ENCODE measurements around the gene KIF2A.

The KIF2A gene

GRCh38 chr5:62275581-62275980 lies 30.4 kb upstream of the KIF2A start:
- Histone ChIP-seq H3K36me3 (ENCODE audit: control insufficient read depth in 2 of 2, insufficient read depth in 1 of 2, low read length in 2 of 2) (no peaks in the 10 kb centered on the region), H3K4me3 (ENCODE audit: low read depth, low read length) (no peak overlapping the region), H3K9me3 (ENCODE audit: control insufficient read depth, insufficient read depth, low read depth, low read length) (no peaks in the 10 kb centered on the region), H3K27ac (ENCODE audit: extremely low read depth, low read depth, low read length) (no peak overlapping the region), H3K4me1 (ENCODE audit: control insufficient read depth, insufficient read depth, low read length) (no peaks in the 10 kb centered on the region)
- CTCF ChIA-PET, result no interaction called here
- TF ChIP-seq ZBTB8A (tag by site-specific recombination; IDR thresholded peaks at IDR 0.05), result no peak
- TF ChIP-seq ZNF677 (tag by site-specific recombination; IDR thresholded peaks at IDR 0.05), result no peak
- no peak for TF ChIP-seq ZNF211 (tag by site-specific recombination; IDR thresholded peaks at IDR 0.05; ENCODE audit: low read depth)
- TF ChIP-seq SP7 (tag by site-specific recombination; IDR thresholded peaks at IDR 0.05), result no peak
- no peak for TF ChIP-seq ZBTB7A (tag by site-specific recombination; IDR thresholded peaks at IDR 0.05; ENCODE audit: low read depth)
- TF ChIP-seq ZNF184 (tag by site-specific recombination; IDR thresholded peaks at IDR 0.05), result no peak
- TF ChIP-seq ZFP37 (tag by site-specific recombination; IDR thresholded peaks at IDR 0.05), result no peak
- TF ChIP-seq ZNF423 (tag by site-specific recombination; IDR thresholded peaks at IDR 0.05), result no peak
- no peak for TF ChIP-seq SCRT2 (tag by site-specific recombination; IDR thresholded peaks at IDR 0.05)
- TF ChIP-seq ZNF704 (tag by site-specific recombination; IDR thresholded peaks at IDR 0.05), result no peak
- no peak for TF ChIP-seq ZNF558 (tag by site-specific recombination; IDR thresholded peaks at IDR 0.05)
- POLR2A ChIA-PET, result no interaction called here

GRCh38 chr5:62281411-62281810 lies 24.6 kb upstream of the KIF2A start:
- POLR2A ChIA-PET, result no interaction called here
- TF ChIP-seq ZNF248 (tag by site-specific recombination; IDR thresholded peaks at IDR 0.05) (no peak), SP7 (tag by site-specific recombination; IDR thresholded peaks at IDR 0.05) (0 out of 2 replicates have a peak, but pooled peaks have one; percentile 18), YY1 (tag by site-specific recombination; IDR thresholded peaks at IDR 0.05) (no peak)
- Histone ChIP-seq H3K4me3 (ENCODE audit: low read depth, low read length) (no peak overlapping the region), H3K4me1 (ENCODE audit: control insufficient read depth, insufficient read depth, low read length) (no peaks in the 10 kb centered on the region), H3K36me3 (ENCODE audit: control insufficient read depth in 2 of 2, insufficient read depth in 1 of 2, low read length in 2 of 2) (no peaks in the 10 kb centered on the region), H3K9me3 (ENCODE audit: control insufficient read depth, insufficient read depth, low read depth, low read length) (no peaks in the 10 kb centered on the region), H3K27ac (ENCODE audit: extremely low read depth, low read depth, low read length) (no peak overlapping the region)
- CTCF ChIA-PET, result interaction anchor here (0.6 kb wide), 1 partner anchor 11 kb away, joined by 3 read pairs; no protein-coding TSS in a partner anchor

- H3K27ac ChIP-seq (ENCODE audit: extremely low read depth, low read depth, low read length), result no peak overlapping the region
- no peaks in the 10 kb centered on the region for H3K9me3 ChIP-seq (ENCODE audit: control insufficient read depth, insufficient read depth, low read depth, low read length)
- no peaks in the 10 kb centered on the region for H3K36me3 ChIP-seq (ENCODE audit: control insufficient read depth in 2 of 2, insufficient read depth in 1 of 2, low read length in 2 of 2)
- TF ChIP-seq ELK4 (IDR thresholded peaks at IDR 0.05; ENCODE audit: borderline replicate concordance, low read depth, low read length), result no peak
- no peak for TF ChIP-seq ZNF449 (tag by site-specific recombination; IDR thresholded peaks at IDR 0.05)
- no peak for TF ChIP-seq REST (tag by site-specific recombination; IDR thresholded peaks at IDR 0.05)
- ChIA-PET CTCF (no interaction called here), POLR2A (no interaction called here)
- no peak overlapping the region for H3K4me3 ChIP-seq (ENCODE audit: low read depth, low read length)
- no peaks in the 10 kb centered on the region for H3K4me1 ChIP-seq (ENCODE audit: control insufficient read depth, insufficient read depth, low read length)
Observed at GRCh38 chr5:62282064-62282463, 23.9 kb upstream of the KIF2A start.
